Left lung (tissue), 10 donors: Measurements from ENCODE around the gene CELF4. TPM values are rescaled to one million over a fixed set of nuclear protein-coding genes. Genes with fewer than 3 reads are reported as not detected.

Experiments used
- ATAC-seq: fragments of 200-7000 bp; cut with Tn5 transposase; one replicate; pipeline ENCODE4 v1.9.1; 2020; ENCODE audit warnings: moderate library complexity
- DNase-seq, 4 donors: peaks; one replicate each; pipeline ENCODE4 v3.0.0-alpha.2; 2013 to 2020
- H3K27ac ChIP-seq, 2 donors: fragments of 200-600 bp; sonication (generic) in 1 of 2; one replicate each; pipeline versions ENCODE4 v1.5.0 to v1.8.0; 2020 to 2021
- H3K27me3 ChIP-seq, 2 donors: fragments of 200-600 bp; sonication (generic) in 1 of 2; one replicate each; pipeline versions ENCODE4 v1.5.0 to v1.8.0; 2020 to 2021
- H3K36me3 ChIP-seq, 2 donors: fragments of 200-600 bp; sonication (generic) in 1 of 2; one replicate each; pipeline versions ENCODE4 v1.5.0 to v1.8.0; 2020 to 2021
- H3K4me1 ChIP-seq, 2 donors: fragments of 200-600 bp; one replicate each; pipeline ENCODE4 v1.8.0; 2021
- H3K4me3 ChIP-seq, 2 donors: fragments of 200-600 bp; sonication (generic) in 1 of 2; one replicate each; pipeline versions ENCODE4 v1.5.0 to v1.8.0; 2020 to 2021; ENCODE audit warnings: mild to moderate bottlenecking in 1 of 2
- H3K9me3 ChIP-seq, 2 donors: fragments of 200-600 bp; sonication (generic) in 1 of 2; one replicate each; pipeline versions ENCODE4 v1.5.0 to v1.8.0; 2020 to 2021
- intact Hi-C, 2 donors: fragments of 100-400 bp; cut with DNase I; formaldehyde crosslinking; loops; one replicate each; pipeline versions ENCODE4 v1.11.2 to v1.14.2; 2022
- polyA plus RNA-seq, 6 donors: library from polyadenylated mRNA; unstranded; fragments of 120-200 nt; gene quantifications; one replicate each; pipeline ENCODE4 v1.2.1, GENCODE V29; 2013; ENCODE audit not compliant: insufficient read length in 6 of 6
- total RNA-seq, 2 donors: library from RNA; stranded (reverse); fragmentation: NEBNext Ultra II Directional; extraction: Animal tissue kit (Norgen Biotek cat#: 25700); gene quantifications; one replicate each; pipeline ENCODE4 v1.2.1, GENCODE V29; 2021
- TF ChIP-seq, protein P1 (sequence below), 2 donors: fragments of 200-600 bp; sonication (generic) in 1 of 2; IDR thresholded peaks; one replicate each; pipeline versions ENCODE4 v1.5.0 to v1.8.0; 2021; ENCODE audit warnings: antibody characterized with exemption in 2 of 2
- donor health status: DM: no; HTN: yes; CAD: no.
- donor health status: DM: no; HTN: no; CAD: no.

The CELF4 gene
- total and polyA plus RNA-seq, 8 donors, result 1.1 to 10.3 (median 7.4) TPM

DNA sequence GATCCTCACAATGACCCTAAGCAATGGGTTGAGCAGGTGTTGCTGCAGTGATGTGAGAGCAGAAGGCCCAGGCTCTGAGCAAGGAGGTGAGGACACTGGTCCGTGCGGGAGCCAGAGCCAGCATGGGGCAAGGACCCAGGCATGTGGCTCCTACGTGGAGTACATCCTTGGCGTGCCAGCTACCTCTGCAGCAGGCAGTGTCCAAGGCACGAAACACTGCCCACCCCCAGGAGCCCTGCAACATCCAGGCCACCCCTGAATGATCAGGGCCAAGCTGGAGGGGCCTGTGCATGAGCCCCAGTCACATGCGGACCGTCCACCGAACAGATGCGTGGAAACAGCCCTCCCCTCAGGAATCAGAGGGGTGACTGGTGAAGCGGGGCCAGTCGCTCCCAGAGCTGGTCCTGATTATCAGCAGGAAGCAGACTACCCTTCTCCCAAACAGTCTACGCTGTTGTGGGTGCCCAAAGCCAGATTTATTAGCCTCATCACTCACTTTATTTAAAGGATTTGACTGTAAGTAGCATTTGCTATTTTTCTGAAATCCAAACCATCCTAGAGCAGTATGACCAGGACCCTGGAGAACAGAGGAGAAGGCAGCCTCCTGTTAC, 16.8 kb downstream of the CELF4 start:
- TF ChIP-seq, protein P1, sequence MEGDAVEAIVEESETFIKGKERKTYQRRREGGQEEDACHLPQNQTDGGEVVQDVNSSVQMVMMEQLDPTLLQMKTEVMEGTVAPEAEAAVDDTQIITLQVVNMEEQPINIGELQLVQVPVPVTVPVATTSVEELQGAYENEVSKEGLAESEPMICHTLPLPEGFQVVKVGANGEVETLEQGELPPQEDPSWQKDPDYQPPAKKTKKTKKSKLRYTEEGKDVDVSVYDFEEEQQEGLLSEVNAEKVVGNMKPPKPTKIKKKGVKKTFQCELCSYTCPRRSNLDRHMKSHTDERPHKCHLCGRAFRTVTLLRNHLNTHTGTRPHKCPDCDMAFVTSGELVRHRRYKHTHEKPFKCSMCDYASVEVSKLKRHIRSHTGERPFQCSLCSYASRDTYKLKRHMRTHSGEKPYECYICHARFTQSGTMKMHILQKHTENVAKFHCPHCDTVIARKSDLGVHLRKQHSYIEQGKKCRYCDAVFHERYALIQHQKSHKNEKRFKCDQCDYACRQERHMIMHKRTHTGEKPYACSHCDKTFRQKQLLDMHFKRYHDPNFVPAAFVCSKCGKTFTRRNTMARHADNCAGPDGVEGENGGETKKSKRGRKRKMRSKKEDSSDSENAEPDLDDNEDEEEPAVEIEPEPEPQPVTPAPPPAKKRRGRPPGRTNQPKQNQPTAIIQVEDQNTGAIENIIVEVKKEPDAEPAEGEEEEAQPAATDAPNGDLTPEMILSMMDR (IDR thresholded peaks at IDR 0.05), result no peak
- no peaks in the 10 kb centered on the region for H3K9me3 ChIP-seq
- ATAC-seq (no peak), DNase-seq (no peak)
- intact Hi-C loops, result no loop called here
- no peak overlapping the region for H3K27ac ChIP-seq
- no peak overlapping the region for H3K4me3 ChIP-seq
- no peaks in the 10 kb centered on the region for H3K4me1 ChIP-seq
- H3K36me3 ChIP-seq, result no peaks in the 10 kb centered on the region
- H3K27me3 ChIP-seq, result peaks cover 0 to 13% of the 10 kb centered on the region in 2 donors

DNA sequence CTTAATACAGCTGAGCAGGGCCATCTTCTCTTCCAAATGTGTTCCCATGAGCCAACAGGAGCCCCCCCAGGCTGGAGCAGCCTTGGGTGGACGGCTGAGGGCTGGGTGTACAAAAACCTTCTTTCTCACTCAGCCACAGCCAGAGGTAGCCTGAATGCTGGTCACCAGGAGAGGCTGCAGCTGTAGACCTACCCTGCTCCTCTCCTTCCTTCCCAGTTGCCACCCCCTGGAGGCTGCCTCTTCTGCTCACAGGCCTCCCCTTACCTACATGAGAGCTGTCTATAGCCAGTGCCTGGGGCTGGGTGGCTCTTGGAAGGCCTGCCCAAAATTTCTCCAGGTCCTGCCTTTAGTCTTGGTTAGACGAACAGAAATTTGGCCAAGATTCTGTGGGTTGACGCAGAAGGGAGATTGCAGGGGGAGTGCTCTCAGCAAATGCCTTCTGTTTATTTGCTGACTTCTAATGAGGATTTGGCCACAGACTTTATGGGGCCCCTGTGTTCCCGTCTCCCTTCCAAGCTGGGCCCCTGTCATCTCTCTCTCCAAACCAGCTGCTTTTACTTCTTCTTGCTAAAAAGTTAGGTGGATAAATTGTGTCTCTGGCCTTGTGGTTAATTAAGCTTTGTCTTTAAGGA, 18.3 kb downstream of the CELF4 start:
- no peaks in the 10 kb centered on the region for H3K4me1 ChIP-seq
- H3K36me3 ChIP-seq, result no peaks in the 10 kb centered on the region
- H3K27me3 ChIP-seq, result peaks cover 0 to 10% of the 10 kb centered on the region in 2 donors
- DNase-seq (peak in 1 of 4 donors; percentile 46), ATAC-seq (no peak)
- intact Hi-C loops, result no loop called here
- no peak overlapping the region for H3K27ac ChIP-seq
- H3K9me3 ChIP-seq, result no peaks in the 10 kb centered on the region
- no peak overlapping the region for H3K4me3 ChIP-seq
- TF ChIP-seq, protein P1 (IDR thresholded peaks at IDR 0.05), result no peak

DNA sequence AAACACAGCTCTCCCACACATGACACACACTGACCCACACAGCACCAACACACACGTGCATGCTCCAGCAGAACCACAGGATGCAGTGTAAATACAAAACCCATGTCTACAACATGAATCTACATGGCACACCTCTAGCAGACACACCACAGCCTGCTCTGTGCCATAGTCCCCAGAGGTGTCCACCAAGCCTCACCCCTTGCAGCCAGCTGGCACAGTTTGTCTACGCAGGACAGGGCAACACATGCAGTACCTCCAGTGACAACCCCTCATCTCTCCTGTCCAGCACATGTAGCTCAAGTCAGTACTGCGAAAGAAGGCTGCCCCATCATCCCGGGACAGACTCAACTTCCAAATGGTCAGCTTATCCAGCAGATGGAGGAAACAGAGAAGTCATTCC, 18.9 kb downstream of the CELF4 start:
- Histone ChIP-seq H3K9me3 (no peaks in the 10 kb centered on the region), H3K4me1 (no peaks in the 10 kb centered on the region), H3K36me3 (no peaks in the 10 kb centered on the region), H3K4me3 (no peak overlapping the region), H3K27me3 (peaks cover 0 to 6% of the 10 kb centered on the region in 2 donors), H3K27ac (no peak overlapping the region)
- intact Hi-C loops, result no loop called here
- no peak for DNase-seq
- TF ChIP-seq, protein P1 (IDR thresholded peaks at IDR 0.05), result no peak
- no peak for ATAC-seq

DNA sequence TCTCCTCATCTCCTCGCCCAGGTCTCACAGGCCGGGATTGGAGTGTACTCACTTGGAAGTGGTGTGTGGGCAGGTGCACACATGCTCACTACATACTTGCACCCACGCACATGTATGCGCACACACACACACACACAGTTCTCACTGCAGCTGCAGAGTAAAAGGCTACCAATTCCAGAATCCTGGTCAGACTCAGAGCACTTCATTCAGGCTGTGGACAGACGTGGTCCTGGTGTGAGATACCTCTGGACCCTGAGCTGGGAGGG, 19.4 kb downstream of the CELF4 start:
- TF ChIP-seq, protein P1 (IDR thresholded peaks at IDR 0.05), result no peak
- H3K4me3 ChIP-seq, result no peak overlapping the region
- intact Hi-C loops, result no loop called here

DNA sequence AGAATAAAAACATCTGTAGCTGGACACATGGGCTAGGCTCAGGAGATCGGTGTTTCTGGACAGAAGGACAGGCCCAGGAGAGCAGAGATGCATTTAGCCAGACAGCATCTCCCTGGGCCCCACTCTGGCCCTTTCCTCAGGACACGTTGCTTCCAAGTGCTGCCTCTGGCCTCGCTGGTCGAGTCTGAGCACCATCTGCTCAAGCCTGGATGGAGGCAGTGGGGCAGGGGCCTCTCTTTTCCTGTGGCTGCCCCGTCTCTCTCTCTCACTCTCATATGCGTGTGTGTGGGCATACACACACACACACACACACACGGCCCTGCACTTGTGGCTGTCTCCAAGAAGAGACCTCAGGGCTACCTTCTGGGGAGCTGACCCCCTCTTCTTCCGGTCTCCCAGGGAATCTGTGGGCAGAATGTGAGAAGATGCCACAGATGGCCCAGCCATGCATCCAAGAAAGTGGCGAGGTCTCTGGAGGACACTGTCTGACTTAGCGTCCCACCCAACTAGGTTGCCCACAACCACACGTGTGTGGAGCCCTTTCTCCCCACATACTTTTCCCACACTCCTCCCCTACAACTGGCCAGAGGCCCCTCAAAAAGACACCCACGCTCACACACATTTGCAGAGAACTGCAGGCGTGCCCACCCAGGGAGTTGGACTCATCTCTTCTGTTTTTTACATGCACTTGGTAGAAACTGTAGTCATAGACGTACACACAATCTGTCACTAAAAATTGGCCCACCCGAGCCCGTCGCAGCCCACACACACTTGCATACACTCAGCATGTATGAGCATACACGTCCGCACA, 19.9 kb downstream of the CELF4 start:
- Histone ChIP-seq H3K4me1 (no peaks in the 10 kb centered on the region), H3K9me3 (no peaks in the 10 kb centered on the region), H3K4me3 (no peak overlapping the region), H3K27ac (no peak overlapping the region), H3K27me3 (peaks cover 0 to 2% of the 10 kb centered on the region in 2 donors), H3K36me3 (no peaks in the 10 kb centered on the region)
- ATAC-seq (no peak), DNase-seq (no peak)
- TF ChIP-seq, protein P1 (IDR thresholded peaks at IDR 0.05), result no peak
- intact Hi-C loops, result no loop called here

More for the DNA sequence above, 19.4 kb downstream of the CELF4 start:
- H3K4me1 ChIP-seq, result no peaks in the 10 kb centered on the region
- no peaks in the 10 kb centered on the region for H3K36me3 ChIP-seq
- no peak for ATAC-seq
- no peaks in the 10 kb centered on the region for H3K9me3 ChIP-seq
- H3K27ac ChIP-seq, result no peak overlapping the region
- DNase-seq, result no peak
- H3K27me3 ChIP-seq, result peaks cover 0 to 3% of the 10 kb centered on the region in 2 donors
